Nucleus accumbens (tissue), 56 donors: Measurements from ENCODE around the gene SHROOM2.

Experiments used
- DNase-seq, 56 donors: peaks; one replicate each; lab custom pipeline; 2025; lab: John Stamatoyannopoulos, UW

SHROOM2 gene

DNA sequence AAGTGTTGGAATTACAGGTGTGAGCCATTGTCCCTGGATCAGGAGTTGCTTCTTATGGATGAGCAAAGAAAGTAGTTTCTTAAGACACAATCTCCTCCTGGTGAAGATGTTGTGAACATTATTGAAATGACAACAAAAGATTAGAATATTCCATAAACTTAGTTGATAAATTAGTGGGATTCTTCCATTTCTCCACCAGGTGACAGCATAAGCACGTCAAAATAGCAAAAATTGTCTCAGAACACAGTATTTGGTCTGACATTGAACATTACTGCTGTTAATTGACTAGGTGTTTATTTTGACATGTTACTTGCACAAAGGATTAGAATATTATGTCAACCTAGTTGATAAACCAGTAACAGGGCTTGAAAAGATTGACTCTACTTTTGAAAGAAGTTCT, 202.5 kb downstream of the SHROOM2 start:
- DNase-seq: no peak

DNA sequence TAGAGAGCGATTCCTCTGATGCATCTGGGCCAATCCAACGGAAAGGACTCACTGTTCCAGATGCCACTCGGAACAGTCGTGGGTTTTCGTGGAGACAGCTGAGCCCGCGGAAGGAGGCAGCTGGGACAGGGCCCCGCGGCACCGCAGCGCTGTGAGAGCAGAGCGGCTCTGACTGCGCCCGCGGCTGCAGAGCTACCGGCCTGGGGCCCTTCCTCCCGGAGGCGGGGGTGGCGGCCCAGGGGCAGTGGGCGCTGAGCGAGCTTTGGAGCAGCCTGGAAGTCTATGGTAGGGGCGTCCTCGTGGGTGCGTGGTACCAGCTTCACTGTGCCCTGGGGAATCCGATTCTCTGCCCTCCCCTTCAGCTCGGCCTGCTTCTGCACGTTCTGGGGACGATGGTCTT, 205.8 kb downstream of the SHROOM2 start:
- DNase-seq: no peak

DNA sequence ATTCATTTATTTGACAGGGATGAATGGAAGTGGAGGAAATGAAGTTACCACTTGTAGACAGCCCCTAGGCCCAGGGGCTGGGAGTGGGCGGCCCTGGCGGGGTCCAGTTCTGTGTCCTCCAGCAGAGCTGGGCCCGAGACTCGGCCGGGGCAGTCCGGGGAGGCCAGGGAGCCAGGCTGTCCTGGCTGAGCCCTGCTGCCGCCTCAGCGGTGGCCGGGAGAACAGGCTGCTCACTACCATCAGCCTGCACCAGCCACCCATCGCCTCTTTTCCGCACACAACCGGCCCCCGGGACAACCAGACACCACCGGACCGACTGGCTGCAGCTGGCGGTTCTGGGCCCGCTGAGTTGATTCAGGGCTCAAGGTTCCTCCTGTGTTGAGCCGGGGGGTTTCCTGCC, 206.5 kb downstream of the SHROOM2 start:
- no peak for DNase-seq

DNA sequence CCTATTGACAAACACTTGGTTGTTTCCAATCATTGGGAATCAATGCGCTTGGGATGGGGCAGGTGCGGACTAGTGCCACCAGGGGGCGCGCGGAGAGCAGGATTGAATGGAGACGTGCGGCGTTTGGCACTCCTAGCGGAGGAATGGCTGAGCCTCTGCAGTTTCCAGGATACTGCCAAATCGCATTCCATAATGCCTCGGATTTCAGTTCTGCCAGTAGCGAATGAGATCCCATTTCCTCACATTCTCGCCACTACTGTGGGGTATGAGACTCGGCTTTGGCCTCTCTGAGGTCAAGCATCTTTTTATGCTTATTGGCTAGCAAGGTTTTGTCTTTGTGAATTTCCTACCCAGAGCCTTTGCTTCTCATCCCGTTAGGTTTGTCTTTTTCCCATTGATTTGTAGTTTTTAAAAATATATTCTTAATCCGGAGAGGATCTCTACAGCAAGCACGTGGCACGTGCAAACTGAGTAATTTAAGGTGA, 209.7 kb downstream of the SHROOM2 start:
- DNase-seq: peak in 53 of 56 donors; percentile 2 to 88 (median 58)

DNA sequence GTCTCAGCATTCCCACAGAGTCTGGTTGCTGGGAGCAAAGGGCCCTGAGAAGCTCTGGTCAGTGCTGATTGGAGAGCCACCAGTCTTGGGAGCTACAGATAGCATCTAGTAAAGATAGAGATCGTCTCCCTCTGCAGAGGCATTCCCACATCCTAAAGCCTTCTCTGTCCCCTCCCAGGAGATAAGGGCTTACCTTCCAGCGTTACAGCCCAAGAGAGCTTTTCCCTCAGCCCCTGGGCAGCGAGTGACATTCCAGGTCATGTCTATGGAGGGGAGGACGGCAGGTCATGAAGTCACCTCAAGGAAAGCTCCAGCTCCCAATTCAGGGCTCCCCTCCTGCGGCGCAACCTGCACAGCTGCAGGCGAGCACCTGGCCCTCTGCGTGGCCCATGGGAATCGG, 210.8 kb downstream of the SHROOM2 start:
- DNase-seq: no peak

DNA sequence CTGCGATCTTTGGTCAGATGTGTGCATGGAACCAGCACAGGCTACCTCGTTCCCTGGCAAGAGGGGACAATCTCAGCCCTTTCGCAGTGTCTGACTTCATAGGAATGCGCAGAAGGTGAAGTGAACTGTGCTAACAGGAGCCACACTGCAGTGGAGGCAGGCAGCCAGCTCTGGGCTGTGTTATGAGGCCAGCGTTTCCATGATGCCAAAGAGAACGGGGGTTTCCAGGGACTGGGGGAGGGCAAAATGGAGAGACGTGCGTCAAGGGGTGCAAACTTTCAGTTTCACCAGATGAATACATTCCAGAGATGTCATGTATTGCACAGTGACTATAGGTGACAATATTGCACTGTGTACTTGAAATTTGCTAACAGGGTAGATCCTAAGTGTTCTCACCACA, 211.3 kb downstream of the SHROOM2 start:
- DNase-seq: peak in 3 of 56 donors; percentile 0 to 19 (median 5)
